Measurements from ENCODE around the gene TMC1.

Gene TMC1

GRCh38 chr9:72667181-72667580, 145.8 kb downstream of the TMC1 start:
- H3K4me1 ChIP-seq (ENCODE audit: insufficient read depth, low read length, poor library complexity, severe bottlenecking), result no peaks in the 10 kb centered on the region
- H3K9me2 ChIP-seq (replicated peaks; ENCODE audit: low read depth, low read length), result no peaks in the 10 kb centered on the region
- H3K9ac ChIP-seq (ENCODE audit: low read depth, low read length, poor library complexity, severe bottlenecking), result no peak overlapping the region
- H3K36me3 ChIP-seq (ENCODE audit: insufficient read depth, low read length), result no peaks in the 10 kb centered on the region
- H3K9me3 ChIP-seq (ENCODE audit: insufficient read depth, low read depth, low read length), result no peaks in the 10 kb centered on the region
- no peaks in the 10 kb centered on the region for H4K20me1 ChIP-seq (ENCODE audit: insufficient read depth, low read length, poor library complexity, severe bottlenecking)
- TF ChIP-seq EZH2phosphoT487 (IDR thresholded peaks at IDR 0.05; ENCODE audit: borderline replicate concordance), result no peak
- TF ChIP-seq CTCF (conservative IDR thresholded peaks at IDR 0.05; ENCODE audit: low read length), result no peak
- no peaks in the 10 kb centered on the region for H3K27me3 ChIP-seq (ENCODE audit: insufficient read depth, low read length, poor library complexity, severe bottlenecking)
- H3K4me2 ChIP-seq (ENCODE audit: low read depth, low read length, poor library complexity, severe bottlenecking), result no peak overlapping the region
- no peak overlapping the region for H2AFZ ChIP-seq (ENCODE audit: low read length)
- no peaks in the 10 kb centered on the region for H3K79me2 ChIP-seq (ENCODE audit: insufficient read depth, low read length)
- no peak overlapping the region for H3K4me3 ChIP-seq (ENCODE audit: low read length, poor library complexity, severe bottlenecking)
- no peaks in the 10 kb centered on the region for H3F3A ChIP-seq (ENCODE audit: low read depth)

GRCh38 chr9:72674961-72675360, 153.6 kb downstream of the TMC1 start:
- no peaks in the 10 kb centered on the region for H3F3A ChIP-seq (ENCODE audit: low read depth)
- H3K9ac ChIP-seq (ENCODE audit: low read depth, low read length, poor library complexity, severe bottlenecking), result no peak overlapping the region
- no peaks in the 10 kb centered on the region for H3K9me3 ChIP-seq (ENCODE audit: insufficient read depth, low read depth, low read length)
- TF ChIP-seq EZH2phosphoT487 (IDR thresholded peaks at IDR 0.05; ENCODE audit: borderline replicate concordance) (no peak), CTCF (conservative IDR thresholded peaks at IDR 0.05; ENCODE audit: low read length) (no peak)
- no peaks in the 10 kb centered on the region for H3K4me1 ChIP-seq (ENCODE audit: insufficient read depth, low read length, poor library complexity, severe bottlenecking)
- H3K36me3 ChIP-seq (ENCODE audit: insufficient read depth, low read length), result no peaks in the 10 kb centered on the region
- no peaks in the 10 kb centered on the region for H3K79me2 ChIP-seq (ENCODE audit: insufficient read depth, low read length)
- no peak overlapping the region for H3K4me3 ChIP-seq (ENCODE audit: low read length, poor library complexity, severe bottlenecking)
- H4K20me1 ChIP-seq (ENCODE audit: insufficient read depth, low read length, poor library complexity, severe bottlenecking), result no peaks in the 10 kb centered on the region
- no peaks in the 10 kb centered on the region for H3K27me3 ChIP-seq (ENCODE audit: insufficient read depth, low read length, poor library complexity, severe bottlenecking)
- no peak overlapping the region for H2AFZ ChIP-seq (ENCODE audit: low read length)
- no peaks in the 10 kb centered on the region for H3K9me2 ChIP-seq (replicated peaks; ENCODE audit: low read depth, low read length)
- H3K4me2 ChIP-seq (ENCODE audit: low read depth, low read length, poor library complexity, severe bottlenecking), result no peak overlapping the region

- H2AFZ ChIP-seq (ENCODE audit: low read length), result no peak overlapping the region
- H3K79me2 ChIP-seq (ENCODE audit: insufficient read depth, low read length), result no peaks in the 10 kb centered on the region
- H3K4me3 ChIP-seq (ENCODE audit: low read length, poor library complexity, severe bottlenecking), result no peak overlapping the region
- no peaks in the 10 kb centered on the region for H3K4me1 ChIP-seq (ENCODE audit: insufficient read depth, low read length, poor library complexity, severe bottlenecking)
- H3K4me2 ChIP-seq (ENCODE audit: low read depth, low read length, poor library complexity, severe bottlenecking), result no peak overlapping the region
- H3K9me3 ChIP-seq (ENCODE audit: insufficient read depth, low read depth, low read length), result no peaks in the 10 kb centered on the region
- no peaks in the 10 kb centered on the region for H3K36me3 ChIP-seq (ENCODE audit: insufficient read depth, low read length)
- H3K9me2 ChIP-seq (replicated peaks; ENCODE audit: low read depth, low read length), result no peaks in the 10 kb centered on the region
- TF ChIP-seq EZH2phosphoT487 (IDR thresholded peaks at IDR 0.05; ENCODE audit: borderline replicate concordance), result no peak
- no peak for TF ChIP-seq CTCF (conservative IDR thresholded peaks at IDR 0.05; ENCODE audit: low read length)
- no peaks in the 10 kb centered on the region for H4K20me1 ChIP-seq (ENCODE audit: insufficient read depth, low read length, poor library complexity, severe bottlenecking)
- H3F3A ChIP-seq (ENCODE audit: low read depth), result no peaks in the 10 kb centered on the region
- no peak overlapping the region for H3K9ac ChIP-seq (ENCODE audit: low read depth, low read length, poor library complexity, severe bottlenecking)
- no peaks in the 10 kb centered on the region for H3K27me3 ChIP-seq (ENCODE audit: insufficient read depth, low read length, poor library complexity, severe bottlenecking)
These were observed 154.2 kb downstream of the TMC1 start for GRCh38 chr9:72675586-72675985.
